GM18520 (cell line): Measurements from ENCODE around the gene LAMA5.
A peak's percentile ranks its signal among the peaks of the same experiment; 100 is the strongest.

ENCODE experiments used
- ATAC-seq: cut with Tn5 transposase; IDR thresholded peaks from one replicate; pipeline ENCODE4 v1.9.1; 2021; ENCODE audit not compliant: unreplicated experiment

The LAMA5 gene

GRCh38 chr20:62305149-62305764, 61.9 kb downstream of the LAMA5 start:
- ATAC-seq, result no peak

- no peak for ATAC-seq
These were observed 62.6 kb downstream of the LAMA5 start for GRCh38 chr20:62304331-62305148.

GRCh38 chr20:62303340-62304226, 63.5 kb downstream of the LAMA5 start:
- ATAC-seq, result peak; percentile 1

- no peak for ATAC-seq
These were observed 64.1 kb downstream of the LAMA5 start for GRCh38 chr20:62303062-62303339.

GRCh38 chr20:62302341-62303061, 64.6 kb downstream of the LAMA5 start, which contains the start of gene ADRM1:
ADRM1 (plus strand) TSS chr20:62302997; CDS start chr20:62303569, 572 bp downstream.
- ATAC-seq, result peak; percentile 92

- ATAC-seq, result peak; percentile 25
These were observed 65.3 kb downstream of the LAMA5 start for GRCh38 chr20:62301773-62302340.

- no peak for ATAC-seq
These were observed 65.9 kb downstream of the LAMA5 start for GRCh38 chr20:62301111-62301668.

- ATAC-seq, result no peak
These were observed 66.8 kb downstream of the LAMA5 start for GRCh38 chr20:62300319-62300718.

- ATAC-seq, result no peak
These were observed 67.4 kb downstream of the LAMA5 start for GRCh38 chr20:62299666-62300236.

GRCh38 chr20:62298577-62299249, 68.4 kb downstream of the LAMA5 start:
- no peak for ATAC-seq

GRCh38 chr20:62297449-62298227, 69.5 kb downstream of the LAMA5 start:
- no peak for ATAC-seq

GRCh38 chr20:62296724-62297448, 70.2 kb downstream of the LAMA5 start:
- ATAC-seq, result no peak

GRCh38 chr20:62294516-62294915, 72.6 kb downstream of the LAMA5 start:
- peak; percentile 59 for ATAC-seq

- ATAC-seq, result no peak
These were observed 73.2 kb downstream of the LAMA5 start for GRCh38 chr20:62293946-62294345.

GRCh38 chr20:62293111-62293784, 73.9 kb downstream of the LAMA5 start:
- no peak for ATAC-seq

- ATAC-seq, result no peak
These were observed 75.0 kb downstream of the LAMA5 start for GRCh38 chr20:62292108-62292507.

- ATAC-seq, result no peak
These were observed 75.7 kb downstream of the LAMA5 start for GRCh38 chr20:62291251-62292066.
